SU-DHL-6 (cell line): ENCODE data around the gene RPTOR.

Source experiments
- EZH2phosphoT487 ChIP-seq: fragments of 200-600 bp; sonication (generic), shearing (Covaris generic); conservative IDR thresholded peaks from 2 replicates; pipeline ENCODE4 v1.6.1; 2018; ENCODE audit warnings: mild to moderate bottlenecking, antibody characterized with exemption, low read length, moderate library complexity, mixed read lengths
- TF ChIP-seq, protein P1 (sequence below): fragments of 200-600 bp; sonication (generic); IDR thresholded peaks from one replicate; pipeline ENCODE4 v1.5.1; 2017; ENCODE audit warnings: antibody characterized with exemption, mild to moderate bottlenecking, low read length, moderate library complexity; ENCODE audit not compliant: insufficient read depth, poor library complexity, severe bottlenecking

DNA sequence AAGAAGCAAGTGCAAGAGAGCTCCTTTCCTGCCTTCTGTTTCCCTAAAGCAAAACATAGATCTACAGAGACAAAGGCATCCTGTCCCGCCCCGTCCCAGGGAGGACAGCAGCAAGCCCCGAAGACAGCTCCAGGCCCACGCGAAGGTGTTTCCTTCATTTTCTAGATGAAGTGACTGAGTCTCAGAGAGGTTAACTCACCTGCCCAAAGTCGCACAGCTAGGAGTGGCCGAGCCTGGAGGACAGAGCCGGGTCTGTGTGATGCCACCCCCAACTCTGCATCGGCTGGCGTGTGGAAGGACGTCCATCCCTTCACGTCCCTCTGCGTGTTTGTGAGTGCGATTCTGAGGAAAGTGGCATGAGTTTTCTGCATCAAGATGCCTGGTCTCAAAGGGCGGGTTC is 259.8 kb downstream of the RPTOR start:
- TF ChIP-seq, protein P1, sequence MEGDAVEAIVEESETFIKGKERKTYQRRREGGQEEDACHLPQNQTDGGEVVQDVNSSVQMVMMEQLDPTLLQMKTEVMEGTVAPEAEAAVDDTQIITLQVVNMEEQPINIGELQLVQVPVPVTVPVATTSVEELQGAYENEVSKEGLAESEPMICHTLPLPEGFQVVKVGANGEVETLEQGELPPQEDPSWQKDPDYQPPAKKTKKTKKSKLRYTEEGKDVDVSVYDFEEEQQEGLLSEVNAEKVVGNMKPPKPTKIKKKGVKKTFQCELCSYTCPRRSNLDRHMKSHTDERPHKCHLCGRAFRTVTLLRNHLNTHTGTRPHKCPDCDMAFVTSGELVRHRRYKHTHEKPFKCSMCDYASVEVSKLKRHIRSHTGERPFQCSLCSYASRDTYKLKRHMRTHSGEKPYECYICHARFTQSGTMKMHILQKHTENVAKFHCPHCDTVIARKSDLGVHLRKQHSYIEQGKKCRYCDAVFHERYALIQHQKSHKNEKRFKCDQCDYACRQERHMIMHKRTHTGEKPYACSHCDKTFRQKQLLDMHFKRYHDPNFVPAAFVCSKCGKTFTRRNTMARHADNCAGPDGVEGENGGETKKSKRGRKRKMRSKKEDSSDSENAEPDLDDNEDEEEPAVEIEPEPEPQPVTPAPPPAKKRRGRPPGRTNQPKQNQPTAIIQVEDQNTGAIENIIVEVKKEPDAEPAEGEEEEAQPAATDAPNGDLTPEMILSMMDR, result no peak
- TF ChIP-seq EZH2phosphoT487, result no peak
